PC-9 (cell line): Measurements from ENCODE around the gene FGF19. TPM values are rescaled to one million over a fixed set of nuclear protein-coding genes. Genes with fewer than 3 reads are reported as not detected.

ENCODE experiments used
- BruUV-seq: library from RNA; stranded (reverse); fragments of 400-500 nt; replicated peaks from 2 replicates; lab custom pipeline; 2021; lab: Mats Ljungman, UMichigan
- CTCF ChIA-PET: fragments of 300-600 bp; sonication (Branson Sonifier 250); formaldehyde crosslinking; loops from one replicate; lab custom pipeline; 2022; ENCODE audit warnings: antibody characterized with exemption; lab: Charles Lee
- POLR2A ChIA-PET: fragments of 300-600 bp; sonication (Branson Sonifier 250); formaldehyde crosslinking; loops from one replicate; lab custom pipeline; 2022; ENCODE audit warnings: antibody characterized with exemption; ENCODE audit not compliant: unreplicated experiment; lab: Charles Lee
- DNase-seq, 2 experiments: peaks; one replicate each; pipeline versions ENCODE4 v3.0.0 to v3.0.0-alpha.2; 2015 to 2022; ENCODE audit warnings: mixed read lengths in 1 of 2
- H2AFZ ChIP-seq: fragments of 200-600 bp; sonication (generic); 2 replicates; pipeline ENCODE4 v1.8.1; 2017; ENCODE audit warnings: antibody characterized with exemption
- H3F3A ChIP-seq: fragments of 200-600 bp; sonication (generic); 2 replicates; pipeline ENCODE4 v1.8.1; 2017; ENCODE audit warnings: antibody characterized with exemption, mild to moderate bottlenecking, low read depth; ENCODE audit not compliant: insufficient read depth
- H3K27ac ChIP-seq: fragments of 200-600 bp; sonication (generic); 2 replicates; pipeline ENCODE4 v1.6.1; 2016; ENCODE audit warnings: mixed run types
- H3K27me3 ChIP-seq: fragments of 200-600 bp; sonication (generic); 2 replicates; pipeline ENCODE4 v1.6.1; 2016; ENCODE audit warnings: low read depth, mixed run types; ENCODE audit not compliant: insufficient read depth
- H3K36me3 ChIP-seq: fragments of 200-600 bp; sonication (generic); 2 replicates; pipeline ENCODE4 v1.6.1; 2016; ENCODE audit warnings: low read depth, mixed run types
- H3K4me1 ChIP-seq: fragments of 200-600 bp; sonication (generic); replicated peaks from 2 replicates; pipeline ENCODE4 v1.6.1; 2016; ENCODE audit warnings: mixed run types; ENCODE audit not compliant: insufficient read depth
- H3K4me2 ChIP-seq: fragments of 200-600 bp; sonication (generic); 2 replicates; pipeline ENCODE4 v1.6.1; 2017; ENCODE audit warnings: mixed run types
- H3K4me3 ChIP-seq: fragments of 200-600 bp; sonication (generic); 2 replicates; pipeline ENCODE4 v1.6.1; 2016; ENCODE audit warnings: mixed run types
- H3K79me2 ChIP-seq: fragments of 200-600 bp; sonication (generic); 2 replicates; pipeline ENCODE4 v1.6.1; 2017; ENCODE audit warnings: low read depth, mixed run types
- H3K9me2 ChIP-seq: fragments of 200-600 bp; sonication (generic); 2 replicates; pipeline ENCODE4 v1.8.1; 2017; ENCODE audit warnings: mild to moderate bottlenecking; ENCODE audit not compliant: insufficient read depth
- H3K9me3 ChIP-seq: fragments of 200-600 bp; sonication (generic); 2 replicates; pipeline ENCODE4 v1.8.1; 2016; ENCODE audit warnings: low read depth; ENCODE audit not compliant: insufficient read depth
- H4K20me1 ChIP-seq: fragments of 200-600 bp; sonication (generic); 2 replicates; pipeline ENCODE4 v1.8.1; 2017; ENCODE audit not compliant: insufficient read depth
- EZH2 ChIP-seq: fragments of 200-600 bp; sonication (generic); IDR thresholded peaks from 2 replicates; pipeline ENCODE4 v1.8.0; 2017; ENCODE audit warnings: antibody characterized with exemption, low read depth
- intact Hi-C: fragments of 100-400 bp; cut with micrococcal nuclease; formaldehyde crosslinking; loops from one replicate; pipeline ENCODE4 v1.10.0; 2022; ENCODE audit not compliant: unreplicated experiment
- total RNA-seq: library from RNA; stranded (reverse); gene quantifications from 2 replicates; pipeline ENCODE4 v1.2.3, GENCODE V29; 2021
- TF ChIP-seq, protein P1 (sequence below): fragments of 200-600 bp; sonication (generic); conservative IDR thresholded peaks from 2 replicates; pipeline ENCODE4 v1.6.1; 2017; ENCODE audit warnings: mixed run types, antibody characterized with exemption, mild to moderate bottlenecking, moderate library complexity

Gene FGF19
- total RNA-seq, 1 experiment from 2014 or later = 2.0 TPM

DNA sequence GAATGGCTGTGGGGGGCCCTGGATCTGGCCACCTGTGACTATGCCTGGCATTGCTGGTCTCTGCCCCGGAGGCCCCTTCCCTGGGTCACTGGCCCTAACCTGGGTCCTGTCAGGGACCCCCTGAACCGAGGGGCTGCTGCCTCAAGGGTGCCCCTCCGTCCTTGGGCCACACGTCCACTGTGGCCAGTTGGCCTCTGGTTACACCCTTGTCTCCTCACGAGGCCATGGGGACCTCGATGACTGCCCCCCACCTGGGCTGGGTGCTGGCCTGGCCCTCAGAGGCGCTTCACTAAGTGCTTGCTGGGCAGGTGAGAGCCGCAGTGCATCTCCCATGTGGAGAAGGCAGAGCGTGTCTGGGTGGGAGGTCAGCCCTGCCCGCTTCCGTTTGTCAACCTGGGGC is 27.3 kb upstream of the FGF19 start:
- intact Hi-C loops = no loop called here
- Histone ChIP-seq H3K4me1 (no peaks in the 10 kb centered on the region; the same call in 1 of the 2 replicates), H2AFZ (no peak overlapping the region), H3F3A (no peaks in the 10 kb centered on the region), H3K4me2 (no peak overlapping the region), H3K27ac (no peak overlapping the region), H3K36me3 (no peaks in the 10 kb centered on the region), H3K9me3 (no peaks in the 10 kb centered on the region), H3K4me3 (no peak overlapping the region), H3K79me2 (no peaks in the 10 kb centered on the region), H3K9me2 (no peaks in the 10 kb centered on the region), H3K27me3 (no peaks in the 10 kb centered on the region), H4K20me1 (no peaks in the 10 kb centered on the region)
- DNase-seq = no peak
- no peak for TF ChIP-seq EZH2
- TF ChIP-seq, protein P1, sequence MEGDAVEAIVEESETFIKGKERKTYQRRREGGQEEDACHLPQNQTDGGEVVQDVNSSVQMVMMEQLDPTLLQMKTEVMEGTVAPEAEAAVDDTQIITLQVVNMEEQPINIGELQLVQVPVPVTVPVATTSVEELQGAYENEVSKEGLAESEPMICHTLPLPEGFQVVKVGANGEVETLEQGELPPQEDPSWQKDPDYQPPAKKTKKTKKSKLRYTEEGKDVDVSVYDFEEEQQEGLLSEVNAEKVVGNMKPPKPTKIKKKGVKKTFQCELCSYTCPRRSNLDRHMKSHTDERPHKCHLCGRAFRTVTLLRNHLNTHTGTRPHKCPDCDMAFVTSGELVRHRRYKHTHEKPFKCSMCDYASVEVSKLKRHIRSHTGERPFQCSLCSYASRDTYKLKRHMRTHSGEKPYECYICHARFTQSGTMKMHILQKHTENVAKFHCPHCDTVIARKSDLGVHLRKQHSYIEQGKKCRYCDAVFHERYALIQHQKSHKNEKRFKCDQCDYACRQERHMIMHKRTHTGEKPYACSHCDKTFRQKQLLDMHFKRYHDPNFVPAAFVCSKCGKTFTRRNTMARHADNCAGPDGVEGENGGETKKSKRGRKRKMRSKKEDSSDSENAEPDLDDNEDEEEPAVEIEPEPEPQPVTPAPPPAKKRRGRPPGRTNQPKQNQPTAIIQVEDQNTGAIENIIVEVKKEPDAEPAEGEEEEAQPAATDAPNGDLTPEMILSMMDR = no peak
- ChIA-PET POLR2A (no interaction called here), CTCF (no interaction called here)
- BruUV-seq = no TSS peak

DNA sequence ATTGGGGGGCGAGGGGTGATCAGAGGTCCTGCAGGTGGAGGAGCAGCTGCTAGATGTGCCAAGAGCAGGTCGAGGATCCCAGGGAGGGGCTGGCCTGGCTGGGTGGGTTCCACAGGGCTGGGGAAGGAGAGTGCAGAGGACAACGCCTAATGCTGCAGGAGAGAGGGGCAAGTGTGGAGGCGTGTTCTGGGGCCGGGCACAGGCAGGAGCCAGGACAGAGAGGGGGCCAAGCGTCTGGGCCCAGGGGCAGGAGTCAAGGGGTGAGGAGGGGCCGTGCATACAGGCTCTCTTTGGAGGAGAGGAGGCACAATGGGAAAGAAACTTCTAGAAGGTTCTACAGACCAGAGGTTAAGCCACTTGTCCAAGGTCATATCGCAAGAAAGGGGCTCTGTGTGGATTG is 26.7 kb upstream of the FGF19 start:
- TF ChIP-seq, protein P1 = no peak
- no peak for TF ChIP-seq EZH2
- CTCF ChIA-PET = no interaction called here

DNA sequence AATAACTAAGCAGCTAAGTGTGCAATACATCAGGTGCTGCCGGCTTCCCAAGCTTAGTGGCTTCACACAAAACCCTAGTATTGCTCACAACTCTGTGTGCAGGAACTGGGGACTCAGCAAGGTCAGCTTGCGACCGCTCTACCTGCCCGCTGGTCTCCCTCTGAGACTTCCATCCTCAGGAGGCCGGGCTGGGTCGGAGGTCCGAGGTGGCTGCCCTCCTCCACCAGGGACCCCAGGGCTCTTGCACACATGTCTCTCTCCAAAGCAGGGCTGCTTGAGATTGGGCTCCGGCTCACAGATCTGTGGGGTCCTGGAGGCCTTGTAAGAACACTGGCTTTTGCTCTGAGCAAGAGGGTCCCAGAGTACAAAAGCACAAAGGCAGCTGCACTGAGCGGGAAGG is 25.4 kb upstream of the FGF19 start:
- Histone ChIP-seq H3K4me3 (no peak overlapping the region), H3K27ac (no peak overlapping the region), H3K36me3 (no peaks in the 10 kb centered on the region), H3K9me3 (no peaks in the 10 kb centered on the region), H3F3A (no peaks in the 10 kb centered on the region), H3K9me2 (no peaks in the 10 kb centered on the region), H3K79me2 (no peaks in the 10 kb centered on the region), H3K27me3 (no peaks in the 10 kb centered on the region), H3K4me1 (no peaks in the 10 kb centered on the region; the same call in 1 of the 2 replicates), H4K20me1 (no peaks in the 10 kb centered on the region), H2AFZ (no peak overlapping the region), H3K4me2 (no peak overlapping the region)
- POLR2A ChIA-PET = no interaction called here
- no peak for DNase-seq
- CTCF ChIA-PET = no interaction called here
- no TSS peak for BruUV-seq
- no peak for TF ChIP-seq EZH2
- TF ChIP-seq, protein P1 = no peak
- intact Hi-C loops = loop anchor here (5.0 kb wide), 1 partner anchor 58 kb away; no protein-coding TSS in a partner anchor

More for the DNA sequence above, 26.7 kb upstream of the FGF19 start:
- intact Hi-C loops = no loop called here
- no peak for DNase-seq
- Histone ChIP-seq H3K79me2 (no peaks in the 10 kb centered on the region), H4K20me1 (no peaks in the 10 kb centered on the region), H2AFZ (no peak overlapping the region), H3K9me2 (no peaks in the 10 kb centered on the region), H3K27ac (no peak overlapping the region), H3K9me3 (no peaks in the 10 kb centered on the region), H3K4me3 (no peak overlapping the region), H3F3A (no peaks in the 10 kb centered on the region), H3K4me1 (no peaks in the 10 kb centered on the region; the same call in 1 of the 2 replicates), H3K36me3 (no peaks in the 10 kb centered on the region), H3K4me2 (no peak overlapping the region), H3K27me3 (no peaks in the 10 kb centered on the region)
- no TSS peak for BruUV-seq
- POLR2A ChIA-PET = no interaction called here
